H9 (cell line): ENCODE results near the gene KLHL33. TPM values are rescaled to one million over a fixed set of nuclear protein-coding genes. Genes with fewer than 3 reads are reported as not detected.

ENCODE experiments used
- DNase-seq: peaks from one replicate; pipeline ENCODE4 v3.0.0-alpha.2; 2017
- H2AFZ ChIP-seq: one replicate; pipeline ENCODE4 v1.6.1; 2013; ENCODE audit warnings: mild to moderate bottlenecking, low read length, control low read depth, moderate library complexity
- H2AK5ac ChIP-seq: 2 replicates; pipeline ENCODE4 v1.6.1; 2013; ENCODE audit warnings: low read length, control low read depth, mixed read lengths; ENCODE audit not compliant: insufficient read length
- H2BK120ac ChIP-seq: one replicate; pipeline ENCODE4 v1.6.1; 2013; ENCODE audit warnings: low read depth, mild to moderate bottlenecking, low read length, control low read depth, inconsistent platforms; ENCODE audit not compliant: poor library complexity, severe bottlenecking
- H2BK12ac ChIP-seq: 2 replicates; pipeline ENCODE4 v1.6.1; 2013; ENCODE audit warnings: low read length, control low read depth, mixed read lengths, low read depth; ENCODE audit not compliant: insufficient read length
- H2BK15ac ChIP-seq: 2 replicates; pipeline ENCODE4 v1.6.1; 2013; ENCODE audit warnings: low read depth, low read length, control low read depth
- H2BK20ac ChIP-seq: one replicate; pipeline ENCODE4 v1.6.1; 2013; ENCODE audit warnings: low read depth, mild to moderate bottlenecking, low read length, control low read depth, inconsistent platforms; ENCODE audit not compliant: poor library complexity, severe bottlenecking
- H2BK5ac ChIP-seq: 2 replicates; pipeline ENCODE4 v1.6.1; 2013; ENCODE audit warnings: low read length, control low read depth, mixed read lengths; ENCODE audit not compliant: insufficient read length
- H3K14ac ChIP-seq: 2 replicates; pipeline ENCODE4 v1.6.1; 2013; ENCODE audit warnings: low read length, control low read depth; ENCODE audit not compliant: insufficient read depth
- H3K18ac ChIP-seq: 2 replicates; pipeline ENCODE4 v1.6.1; 2013; ENCODE audit warnings: low read depth, mild to moderate bottlenecking, mixed read lengths, low read length, control low read depth; ENCODE audit not compliant: insufficient read length
- H3K23ac ChIP-seq: 2 replicates; pipeline ENCODE4 v1.6.1; 2013; ENCODE audit warnings: low read length, control low read depth, mixed read lengths, low read depth; ENCODE audit not compliant: insufficient read length
- H3K23me2 ChIP-seq: 2 replicates; pipeline ENCODE4 v1.6.1; 2013; ENCODE audit warnings: low read depth, mild to moderate bottlenecking, mixed read lengths, low read length, control low read depth; ENCODE audit not compliant: insufficient read length, poor library complexity, severe bottlenecking
- H3K27ac ChIP-seq: 2 replicates; pipeline ENCODE4 v1.5.1; 2013; ENCODE audit warnings: low read length, control low read depth, mixed read lengths, low read depth; ENCODE audit not compliant: insufficient read length
- H3K27me3 ChIP-seq: 2 replicates; pipeline ENCODE4 v1.6.1; 2013; ENCODE audit warnings: low read length, control low read depth, inconsistent platforms; ENCODE audit not compliant: insufficient read depth
- H3K4ac ChIP-seq: 2 replicates; pipeline ENCODE4 v1.6.1; 2013; ENCODE audit warnings: low read depth, mild to moderate bottlenecking, control low read depth, inconsistent platforms, low read length, moderate library complexity
- H3K4me1 ChIP-seq: 2 replicates; pipeline ENCODE4 v1.6.1; 2013; ENCODE audit warnings: low read length, control low read depth, inconsistent platforms; ENCODE audit not compliant: insufficient read depth
- H3K4me2 ChIP-seq: 2 replicates; pipeline ENCODE4 v1.6.1; 2013; ENCODE audit warnings: low read length, control low read depth, mixed read lengths; ENCODE audit not compliant: insufficient read length, insufficient read depth
- H3K56ac ChIP-seq: 2 replicates; pipeline ENCODE4 v1.6.1; 2013; ENCODE audit warnings: low read depth, mild to moderate bottlenecking, mixed read lengths, low read length, control low read depth; ENCODE audit not compliant: insufficient read length
- H3K79me1 ChIP-seq: 2 replicates; pipeline ENCODE4 v1.6.1; 2013; ENCODE audit warnings: low read depth, mild to moderate bottlenecking, moderate library complexity, low read length, control low read depth, inconsistent platforms; ENCODE audit not compliant: insufficient read depth, poor library complexity, severe bottlenecking
- H3K79me2 ChIP-seq: 2 replicates; pipeline ENCODE4 v1.6.1; 2013; ENCODE audit warnings: low read length, control low read depth, inconsistent platforms; ENCODE audit not compliant: insufficient read depth
- H3K9ac ChIP-seq: 2 replicates; pipeline ENCODE4 v1.6.1; 2013; ENCODE audit warnings: low read length, control low read depth, mixed read lengths; ENCODE audit not compliant: insufficient read length; ENCODE audit errors: extremely low read depth
- H3K9me3 ChIP-seq: one replicate; pipeline ENCODE4 v1.6.1; 2013; ENCODE audit warnings: low read depth, low read length, inconsistent platforms; ENCODE audit not compliant: control insufficient read depth
- H3T11ph ChIP-seq: one replicate; pipeline ENCODE4 v1.6.1; 2013; ENCODE audit warnings: mild to moderate bottlenecking, low read length, control low read depth, inconsistent platforms
- H4K20me1 ChIP-seq: one replicate; pipeline ENCODE4 v1.6.1; 2013; ENCODE audit not compliant: control insufficient read depth, insufficient read length, insufficient read depth
- H4K5ac ChIP-seq: 2 replicates; pipeline ENCODE4 v1.6.1; 2013; ENCODE audit warnings: low read depth, mild to moderate bottlenecking, mixed read lengths, low read length, control low read depth; ENCODE audit not compliant: insufficient read length
- H4K8ac ChIP-seq: replicated peaks from 2 replicates; pipeline ENCODE4 v1.6.1; 2013; ENCODE audit warnings: low read length, control low read depth, mixed read lengths, low read depth; ENCODE audit not compliant: insufficient read length
- H4K91ac ChIP-seq: 2 replicates; pipeline ENCODE4 v1.6.1; 2013; ENCODE audit warnings: low read depth, mild to moderate bottlenecking, moderate library complexity, mixed read lengths, low read length, control low read depth; ENCODE audit not compliant: insufficient read length
- H3K27ac Mint-ChIP-seq, 3 experiments: 2 replicates in 2 of 3; 3 replicates in 1 of 3; pipeline ENCODE4 v1.8.0; 2020 to 2021; ENCODE audit warnings: mixed read lengths in 3 of 3, mild to moderate bottlenecking in 1 of 3, moderate library complexity in 1 of 3
- H3K27me3 Mint-ChIP-seq: 2 replicates; pipeline ENCODE4 v1.8.0; 2021; ENCODE audit warnings: low read depth, mild to moderate bottlenecking, moderate library complexity, mixed read lengths
- H3K36me3 Mint-ChIP-seq, 3 experiments: 2 replicates in 2 of 3; 3 replicates in 1 of 3; pipeline ENCODE4 v1.8.0; 2020 to 2021; ENCODE audit warnings: low read depth in 3 of 3, mixed read lengths in 3 of 3; ENCODE audit not compliant: insufficient read depth in 1 of 3
- H3K4me1 Mint-ChIP-seq, 2 experiments: 2 replicates each; pipeline ENCODE4 v1.8.0; 2020; ENCODE audit warnings: mixed read lengths in 2 of 2
- H3K4me3 Mint-ChIP-seq, 2 experiments: 2 replicates in 1 of 2; 3 replicates in 1 of 2; pipeline ENCODE4 v1.8.0; 2020 to 2021; ENCODE audit warnings: mild to moderate bottlenecking in 2 of 2, mixed read lengths in 2 of 2, moderate library complexity in 1 of 2
- H3K9me3 Mint-ChIP-seq, 2 experiments: 2 replicates in 1 of 2; 3 replicates in 1 of 2; pipeline ENCODE4 v1.8.0; 2020; ENCODE audit warnings: mild to moderate bottlenecking in 2 of 2, mixed read lengths in 2 of 2, moderate library complexity in 1 of 2
- CTCF ChIP-seq: fragments of 200-600 bp; sonication (generic); conservative IDR thresholded peaks from 3 replicates; pipeline ENCODE4 v1.8.0; 2021; ENCODE audit warnings: antibody characterized with exemption, mild to moderate bottlenecking
- WGBS: extraction: QIAGEN DNeasy Blood & Tissue Kit; methylation state at CpG from one replicate; pipeline ENCODE4 v1.1.7; 2013; ENCODE audit warnings: missing lambda C conversion rate, low lambda C conversion rate, mixed read lengths; ENCODE audit not compliant: insufficient read length; ENCODE audit errors: extremely low coverage; 5-methylcytosine and 5-hydroxymethylcytosine counted together
- total RNA-seq: library from RNA; stranded (reverse); gene quantifications from 2 replicates; pipeline ENCODE4 v1.2.1, GENCODE V29; 2021

Gene KLHL33
- total RNA-seq, 1 experiment from 2014 or later = 0.04 TPM

DNA sequence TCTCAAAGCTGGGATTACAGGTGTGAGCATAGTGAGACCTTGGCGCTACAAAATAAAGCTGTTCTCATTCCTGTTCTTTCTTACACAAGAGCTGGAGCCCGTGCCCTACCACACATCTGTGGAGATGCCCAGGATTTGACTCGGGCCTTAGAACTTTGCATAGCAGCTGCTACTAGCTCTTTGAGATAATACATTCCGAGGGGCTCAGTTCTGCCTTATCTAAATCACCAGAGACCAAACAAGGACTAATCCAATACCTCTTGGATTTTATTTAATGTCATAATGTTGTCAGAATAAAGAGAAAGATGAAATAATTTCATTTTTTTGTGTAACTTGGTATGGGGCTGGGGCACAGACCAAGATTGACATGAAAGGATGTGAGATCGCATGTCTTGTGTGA, 40.8 kb upstream of the KLHL33 start:
- no peak overlapping the region for H3K14ac ChIP-seq
- peaks cover 6% of the 10 kb centered on the region for H3K79me1 ChIP-seq
- no peak overlapping the region for H3K23ac ChIP-seq
- H4K20me1 ChIP-seq = no peaks in the 10 kb centered on the region
- no peak for DNase-seq
- no peaks in the 10 kb centered on the region for H3K27me3 ChIP-seq
- H4K91ac ChIP-seq = no peak overlapping the region
- no peak for TF ChIP-seq CTCF
- H3K23me2 ChIP-seq = no peaks in the 10 kb centered on the region
- no peak overlapping the region for H3K18ac ChIP-seq
- no peak overlapping the region for H2AFZ ChIP-seq
- H4K5ac ChIP-seq = no peak overlapping the region
- H2BK20ac ChIP-seq = no peak overlapping the region
- no peak overlapping the region for H3T11ph ChIP-seq
- H3K4me1 Mint-ChIP-seq = peaks cover 8 to 9% of the 10 kb centered on the region in 2 experiments
- H2BK15ac ChIP-seq = no peak overlapping the region
- no peak overlapping the region for H3K4ac ChIP-seq
- H3K9me3 Mint-ChIP-seq = no peaks in the 10 kb centered on the region
- H3K9me3 ChIP-seq = no peaks in the 10 kb centered on the region
- peaks cover under 1% of the 10 kb centered on the region; the same call in 1 of the 2 replicates for H3K79me2 ChIP-seq
- H3K56ac ChIP-seq = no peak overlapping the region
- H3K4me1 ChIP-seq = peaks cover 2% of the 10 kb centered on the region; the same call in 1 of the 2 replicates
- H3K27ac ChIP-seq = no peak overlapping the region
- H2BK120ac ChIP-seq = no peak overlapping the region
- no peak overlapping the region for H2AK5ac ChIP-seq
- H3K27me3 Mint-ChIP-seq = no peaks in the 10 kb centered on the region
- no peak overlapping the region for H2BK12ac ChIP-seq
- peaks cover 45 to 65% (median 64%) of the 10 kb centered on the region in 3 experiments; a peak in 6 of 7 replicates for H3K36me3 Mint-ChIP-seq
- no peak overlapping the region for H2BK5ac ChIP-seq
- no peak overlapping the region for H3K4me2 ChIP-seq
- no CpG with 5 or more reads among the region's 5 CpGs for WGBS
- H3K9ac ChIP-seq = no peak overlapping the region
- H4K8ac ChIP-seq = no peak overlapping the region
- no peak overlapping the region for H3K27ac Mint-ChIP-seq
- H3K4me3 Mint-ChIP-seq = no peak overlapping the region
